IMR-90 (cell line): ENCODE measurements around the gene RAPGEF2. TPM values are rescaled to one million over a fixed set of nuclear protein-coding genes. Genes with fewer than 3 reads are reported as not detected.

Source experiments
- ATAC-seq: fragments of 200-7000 bp; cut with Tn5 transposase; 2 replicates; pipeline ENCODE4 v1.9.1; 2020; ENCODE audit warnings: low read depth, mild to moderate bottlenecking, moderate library complexity
- BruUV-seq: library from RNA; stranded (reverse); fragments of 400-500 nt; replicated peaks from 2 replicates; lab custom pipeline; 2021; lab: Mats Ljungman, UMichigan
- CTCF ChIA-PET: fragments of 300-600 bp; formaldehyde crosslinking; extraction: SDS; loops from one replicate; lab custom pipeline; 2021; ENCODE audit warnings: antibody characterized with exemption; lab: Yijun Ruan, JAX
- POLR2A ChIA-PET: fragments of 300-600 bp; sonication (Branson Sonifier 250); formaldehyde crosslinking; loops from one replicate; lab custom pipeline; 2022; ENCODE audit warnings: antibody characterized with exemption; ENCODE audit not compliant: unreplicated experiment; lab: Charles Lee
- DNase-seq: peaks from one replicate; pipeline ENCODE4 v3.0.0; 2013
- H2AFZ ChIP-seq: replicated peaks from 2 replicates; pipeline ENCODE3; 2013; ENCODE audit warnings: low read length, mild to moderate bottlenecking; ENCODE audit not compliant: poor library complexity
- H2AK5ac ChIP-seq: 2 replicates; pipeline ENCODE4 v1.6.1; 2013; ENCODE audit warnings: low read depth, low read length, inconsistent platforms
- H2AK9ac ChIP-seq: replicated peaks from 2 replicates; pipeline ENCODE3; 2013; ENCODE audit warnings: mild to moderate bottlenecking, low read depth, low read length, moderate library complexity; ENCODE audit not compliant: poor library complexity
- H2BK120ac ChIP-seq: 2 replicates; pipeline ENCODE4 v1.6.1; 2013; ENCODE audit warnings: low read depth, low read length, inconsistent platforms
- H2BK15ac ChIP-seq: 3 replicates; pipeline ENCODE4 v1.6.1; 2013; ENCODE audit warnings: low read depth, low read length, inconsistent platforms
- H2BK20ac ChIP-seq: 2 replicates; pipeline ENCODE4 v1.6.1; 2013; ENCODE audit warnings: low read depth, mild to moderate bottlenecking, inconsistent platforms, low read length, moderate library complexity
- H2BK5ac ChIP-seq: 2 replicates; pipeline ENCODE4 v1.6.1; 2013; ENCODE audit warnings: mild to moderate bottlenecking, low read depth, low read length, inconsistent platforms; ENCODE audit not compliant: poor library complexity, severe bottlenecking
- H3K14ac ChIP-seq: replicated peaks from 2 replicates; pipeline ENCODE4 v1.6.1; 2013; ENCODE audit warnings: low read depth, low read length, inconsistent platforms
- H3K18ac ChIP-seq: 2 replicates; pipeline ENCODE4 v1.6.1; 2013; ENCODE audit warnings: low read depth, low read length, control low read depth
- H3K23ac ChIP-seq: 2 replicates; pipeline ENCODE4 v1.6.1; 2013; ENCODE audit warnings: low read depth, low read length, inconsistent platforms
- H3K27ac ChIP-seq: 2 replicates; pipeline ENCODE4 v1.5.1; 2013; ENCODE audit warnings: mild to moderate bottlenecking, control low read depth, low read length; ENCODE audit not compliant: insufficient read depth
- H3K27me3 ChIP-seq: 2 replicates; pipeline ENCODE4 v1.6.1; 2013; ENCODE audit warnings: low read length; ENCODE audit not compliant: control insufficient read depth, insufficient read depth
- H3K36me3 ChIP-seq: 2 replicates; pipeline ENCODE4 v1.6.1; 2013; ENCODE audit warnings: low read length, mixed read lengths; ENCODE audit not compliant: control insufficient read depth, insufficient read depth
- H3K4ac ChIP-seq: 2 replicates; pipeline ENCODE4 v1.6.1; 2013; ENCODE audit warnings: low read depth, low read length, inconsistent platforms
- H3K4me1 ChIP-seq: 2 replicates; pipeline ENCODE4 v1.6.1; 2013; ENCODE audit warnings: low read length, mixed read lengths; ENCODE audit not compliant: control insufficient read depth, insufficient read depth
- H3K4me2 ChIP-seq: 2 replicates; pipeline ENCODE4 v1.6.1; 2013; ENCODE audit warnings: low read depth, mild to moderate bottlenecking, control low read depth, low read length, moderate library complexity
- H3K4me3 ChIP-seq: 2 replicates; pipeline ENCODE4 v1.5.1; 2013; ENCODE audit warnings: low read depth, mild to moderate bottlenecking, control low read depth, low read length, moderate library complexity; ENCODE audit not compliant: insufficient read depth
- H3K56ac ChIP-seq: 2 replicates; pipeline ENCODE4 v1.6.1; 2013; ENCODE audit warnings: low read length, inconsistent platforms; ENCODE audit not compliant: insufficient read depth; ENCODE audit errors: extremely low read depth
- H3K79me1 ChIP-seq, 2 experiments: 2 replicates each; pipeline ENCODE4 v1.6.1; 2013; ENCODE audit warnings: low read length in 2 of 2, inconsistent platforms in 1 of 2, low read depth in 1 of 2
- H3K9ac ChIP-seq: 2 replicates; pipeline ENCODE4 v1.6.1; 2013; ENCODE audit warnings: low read depth, low read length, control low read depth
- H3K9me1 ChIP-seq: 2 replicates; pipeline ENCODE4 v1.6.1; 2013; ENCODE audit warnings: low read length, inconsistent platforms; ENCODE audit not compliant: insufficient read depth
- H3K9me3 ChIP-seq: 2 replicates; pipeline ENCODE4 v1.6.1; 2013; ENCODE audit warnings: low read length; ENCODE audit not compliant: control insufficient read depth, insufficient read depth
- H4K20me1 ChIP-seq: 2 replicates; pipeline ENCODE4 v1.6.1; 2013; ENCODE audit warnings: low read length, inconsistent platforms; ENCODE audit not compliant: insufficient read depth
- H4K5ac ChIP-seq: 2 replicates; pipeline ENCODE4 v1.6.1; 2013; ENCODE audit warnings: mild to moderate bottlenecking, low read depth, low read length, control low read depth
- H4K8ac ChIP-seq, 2 experiments: 2 replicates each; pipeline ENCODE4 v1.6.1; 2013; ENCODE audit warnings: low read depth in 2 of 2, low read length in 2 of 2, control low read depth in 1 of 2, inconsistent platforms in 1 of 2
- H4K91ac ChIP-seq: 2 replicates; pipeline ENCODE4 v1.6.1; 2013; ENCODE audit warnings: low read depth, low read length, inconsistent platforms; ENCODE audit not compliant: insufficient read depth
- BHLHE40 ChIP-seq: fragments of 150-350 bp; IDR thresholded peaks from 2 replicates; pipeline ENCODE4 v1.6.1; 2016; ENCODE audit warnings: mild to moderate bottlenecking, low read depth, low read length
- CEBPB ChIP-seq: IDR thresholded peaks from 2 replicates; pipeline ENCODE4 v1.6.1; 2012; ENCODE audit warnings: low read depth, low read length, improper control_type of control experiment
- CHD1 ChIP-seq: IDR thresholded peaks from 2 replicates; pipeline ENCODE4 v1.6.1; 2012; ENCODE audit warnings: low read depth, low read length, improper control_type of control experiment
- FOS ChIP-seq: fragments of 150-350 bp; IDR thresholded peaks from 2 replicates; pipeline ENCODE4 v1.6.1; 2016; ENCODE audit warnings: low read depth, low read length
- MAFK ChIP-seq: IDR thresholded peaks from 2 replicates; pipeline ENCODE4 v1.6.1; 2012; ENCODE audit warnings: low read depth, low read length, improper control_type of control experiment
- MAZ ChIP-seq: IDR thresholded peaks from 2 replicates; pipeline ENCODE4 v1.6.1; 2012; ENCODE audit warnings: low read depth, mild to moderate bottlenecking, low read length, improper control_type of control experiment, moderate library complexity, borderline replicate concordance
- MXI1 ChIP-seq: IDR thresholded peaks from 2 replicates; pipeline ENCODE4 v1.6.1; 2012; ENCODE audit warnings: low read depth, mild to moderate bottlenecking, low read length, moderate library complexity, borderline replicate concordance
- NFE2L2 ChIP-seq: fragments of 150-350 bp; IDR thresholded peaks from 2 replicates; pipeline ENCODE4 v1.6.1; 2016; ENCODE audit warnings: low read depth, mild to moderate bottlenecking, low read length
- POLR2A ChIP-seq: IDR thresholded peaks from 2 replicates; pipeline ENCODE4 v1.6.1; 2012; ENCODE audit warnings: mild to moderate bottlenecking, low read depth, low read length
- RAD21 ChIP-seq: IDR thresholded peaks from 2 replicates; pipeline ENCODE4 v1.6.1; 2012; ENCODE audit warnings: low read length, improper control_type of control experiment
- RCOR1 ChIP-seq: IDR thresholded peaks from 2 replicates; pipeline ENCODE4 v1.6.1; 2012; ENCODE audit warnings: mild to moderate bottlenecking, low read length, improper control_type of control experiment; ENCODE audit not compliant: insufficient replicate concordance
- RFX5 ChIP-seq: IDR thresholded peaks from 2 replicates; pipeline ENCODE4 v1.8.0; 2012; ENCODE audit warnings: low read depth, mild to moderate bottlenecking, low read length, moderate library complexity
- SMC3 ChIP-seq: fragments of 150-350 bp; IDR thresholded peaks from 2 replicates; pipeline ENCODE4 v1.6.1; 2016; ENCODE audit warnings: low read depth, mild to moderate bottlenecking, antibody characterized with exemption, low read length, moderate library complexity
- dilution Hi-C: fragments of 300-500 bp; cut with HindIII; formaldehyde crosslinking; loops from one replicate; pipeline ENCODE4 v1.14.3; 2018; ENCODE audit warnings: low sequenced_read_pairs; ENCODE audit not compliant: unreplicated experiment
- in situ Hi-C: fragments of 300-500 bp; cut with MboI; formaldehyde crosslinking; loops from 3 replicates; pipeline ENCODE4 v1.14.3; 2019; ENCODE audit warnings: low sequenced_read_pairs, inconsistent platforms, mixed read lengths
- intact Hi-C: fragments of 100-400 bp; cut with micrococcal nuclease; formaldehyde crosslinking; loops from 2 replicates; pipeline ENCODE4 v1.10.0; 2022
- polyA plus RNA-seq, 3 experiments: library from polyadenylated mRNA; depleted of rRNA; stranded (reverse); fragments of >200 nt; gene quantifications; 2 replicates each; pipeline ENCODE4 v1.2.3, GENCODE V29; 2012; ENCODE audit warnings: low replicate concordance in 1 of 3
- total RNA-seq: library from RNA; depleted of rRNA; stranded (reverse); fragments of >200 nt; gene quantifications from 2 replicates; pipeline ENCODE4 v1.2.3, GENCODE V29; 2012
- TF ChIP-seq, protein P1 (sequence below): fragments of 150-350 bp; IDR thresholded peaks from 2 replicates; pipeline ENCODE4 v1.6.1; 2017; ENCODE audit warnings: mild to moderate bottlenecking, antibody characterized with exemption, low read length, low read depth
- TF ChIP-seq, protein P2 (sequence below): fragments of 150-350 bp; IDR thresholded peaks from 2 replicates; pipeline ENCODE4 v1.6.1; 2016; ENCODE audit warnings: low read depth, mild to moderate bottlenecking, low read length, moderate library complexity, borderline replicate concordance
- TF ChIP-seq, protein P3 (sequence below): conservative IDR thresholded peaks from 2 replicates; pipeline ENCODE4 v1.5.1; 2012; ENCODE audit warnings: mild to moderate bottlenecking, low read depth, low read length, improper control_type of control experiment

RAPGEF2 gene
- total and polyA plus RNA-seq, 2 of the 4 experiments (the other 2 are of a cell fraction): 27.6 to 109 TPM

DNA sequence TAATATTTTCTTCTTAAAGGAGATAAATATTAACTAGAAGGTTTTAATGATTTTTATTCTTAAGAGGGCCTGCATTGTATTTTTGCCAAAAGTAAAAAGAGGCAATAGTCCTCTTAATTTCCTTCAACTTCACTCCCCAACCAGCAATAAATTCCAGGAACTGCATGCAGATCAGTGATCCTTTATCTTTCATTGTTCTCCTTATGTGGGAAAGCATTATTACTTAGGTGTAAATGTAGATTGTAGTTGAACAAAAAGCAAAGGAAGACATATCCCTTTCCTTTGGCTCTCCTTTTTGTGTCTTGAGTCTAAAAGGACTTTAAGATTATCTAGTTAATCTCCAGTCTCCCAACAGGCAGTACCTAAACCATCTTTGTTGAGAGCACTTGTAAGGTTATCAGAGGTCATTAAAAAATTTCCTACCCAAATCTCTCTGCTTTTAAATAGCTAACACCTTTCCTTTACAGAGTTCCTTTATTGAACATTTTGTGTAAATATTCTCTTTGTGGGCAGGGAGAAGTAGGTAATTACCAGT, 55.3 kb downstream of the RAPGEF2 start:
- Histone ChIP-seq H2BK15ac (no peak overlapping the region), H4K5ac (no peak overlapping the region), H2BK120ac (no peak overlapping the region), H3K14ac (no peak overlapping the region), H3K23ac (no peak overlapping the region), H3K4me1 (0 out of 2 replicates have a peak, but pooled peaks cover 2% of the 10 kb centered on the region), H4K8ac (no peak overlapping the region), H4K20me1 (no peaks in the 10 kb centered on the region; the same call in 1 of the 2 replicates), H3K4ac (no peak overlapping the region), H3K9me1 (no peaks in the 10 kb centered on the region), H2AK9ac (no peak overlapping the region), H3K56ac (no peak overlapping the region), H2AK5ac (no peak overlapping the region), H3K27ac (no peak overlapping the region), H3K4me3 (no peak overlapping the region), H3K27me3 (no peaks in the 10 kb centered on the region), H2BK5ac (no peak overlapping the region), H2BK20ac (no peak overlapping the region), H3K9me3 (no peaks in the 10 kb centered on the region), H3K18ac (no peak overlapping the region), H3K9ac (no peak overlapping the region), H2AFZ (no peak overlapping the region), H3K4me2 (no peak overlapping the region), H3K36me3 (no peaks in the 10 kb centered on the region), H4K91ac (no peak overlapping the region), H3K79me1 (peaks cover 9 to 17% of the 10 kb centered on the region in 2 experiments)
- BruUV-seq: no TSS peak
- ChIA-PET POLR2A (no interaction called here), CTCF (no interaction called here)
- ATAC-seq: no peak
- DNase-seq: no peak
- TF ChIP-seq POLR2A: no peak
- no peak for TF ChIP-seq CHD1
- TF ChIP-seq, protein P1, sequence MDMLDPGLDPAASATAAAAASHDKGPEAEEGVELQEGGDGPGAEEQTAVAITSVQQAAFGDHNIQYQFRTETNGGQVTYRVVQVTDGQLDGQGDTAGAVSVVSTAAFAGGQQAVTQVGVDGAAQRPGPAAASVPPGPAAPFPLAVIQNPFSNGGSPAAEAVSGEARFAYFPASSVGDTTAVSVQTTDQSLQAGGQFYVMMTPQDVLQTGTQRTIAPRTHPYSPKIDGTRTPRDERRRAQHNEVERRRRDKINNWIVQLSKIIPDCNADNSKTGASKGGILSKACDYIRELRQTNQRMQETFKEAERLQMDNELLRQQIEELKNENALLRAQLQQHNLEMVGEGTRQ: no peak
- no peak for TF ChIP-seq RFX5
- TF ChIP-seq MXI1: no peak
- no peak for TF ChIP-seq SMC3
- TF ChIP-seq, protein P2, sequence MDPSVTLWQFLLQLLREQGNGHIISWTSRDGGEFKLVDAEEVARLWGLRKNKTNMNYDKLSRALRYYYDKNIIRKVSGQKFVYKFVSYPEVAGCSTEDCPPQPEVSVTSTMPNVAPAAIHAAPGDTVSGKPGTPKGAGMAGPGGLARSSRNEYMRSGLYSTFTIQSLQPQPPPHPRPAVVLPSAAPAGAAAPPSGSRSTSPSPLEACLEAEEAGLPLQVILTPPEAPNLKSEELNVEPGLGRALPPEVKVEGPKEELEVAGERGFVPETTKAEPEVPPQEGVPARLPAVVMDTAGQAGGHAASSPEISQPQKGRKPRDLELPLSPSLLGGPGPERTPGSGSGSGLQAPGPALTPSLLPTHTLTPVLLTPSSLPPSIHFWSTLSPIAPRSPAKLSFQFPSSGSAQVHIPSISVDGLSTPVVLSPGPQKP: no peak
- no peak for TF ChIP-seq BHLHE40
- TF ChIP-seq RAD21: no peak
- no peak for TF ChIP-seq MAZ
- no peak for TF ChIP-seq FOS
- TF ChIP-seq MAFK: no peak
- no peak for TF ChIP-seq RCOR1
- TF ChIP-seq CEBPB: no peak
- TF ChIP-seq NFE2L2: no peak
- TF ChIP-seq, protein P3, sequence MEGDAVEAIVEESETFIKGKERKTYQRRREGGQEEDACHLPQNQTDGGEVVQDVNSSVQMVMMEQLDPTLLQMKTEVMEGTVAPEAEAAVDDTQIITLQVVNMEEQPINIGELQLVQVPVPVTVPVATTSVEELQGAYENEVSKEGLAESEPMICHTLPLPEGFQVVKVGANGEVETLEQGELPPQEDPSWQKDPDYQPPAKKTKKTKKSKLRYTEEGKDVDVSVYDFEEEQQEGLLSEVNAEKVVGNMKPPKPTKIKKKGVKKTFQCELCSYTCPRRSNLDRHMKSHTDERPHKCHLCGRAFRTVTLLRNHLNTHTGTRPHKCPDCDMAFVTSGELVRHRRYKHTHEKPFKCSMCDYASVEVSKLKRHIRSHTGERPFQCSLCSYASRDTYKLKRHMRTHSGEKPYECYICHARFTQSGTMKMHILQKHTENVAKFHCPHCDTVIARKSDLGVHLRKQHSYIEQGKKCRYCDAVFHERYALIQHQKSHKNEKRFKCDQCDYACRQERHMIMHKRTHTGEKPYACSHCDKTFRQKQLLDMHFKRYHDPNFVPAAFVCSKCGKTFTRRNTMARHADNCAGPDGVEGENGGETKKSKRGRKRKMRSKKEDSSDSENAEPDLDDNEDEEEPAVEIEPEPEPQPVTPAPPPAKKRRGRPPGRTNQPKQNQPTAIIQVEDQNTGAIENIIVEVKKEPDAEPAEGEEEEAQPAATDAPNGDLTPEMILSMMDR: no peak
- in situ Hi-C loops: no loop called here
- dilution Hi-C loops: no loop called here
- intact Hi-C loops: no loop called here
